ENCODE measurements around the gene KLK8.
"Not testable (repeated sequence)": the region's sequence is repeated elsewhere in the genome, so short reads cannot be mapped to it uniquely, and the experiment has no call there.

The KLK8 gene

GRCh38 chr19:50982186-50982585 is 19.2 kb downstream of the KLK8 start:
- no peak for DNase-seq (ENCODE audit: low read depth)

GRCh38 chr19:50981587-50982146 is 19.7 kb downstream of the KLK8 start:
- DNase-seq (ENCODE audit: low read depth): no peak

DNA sequence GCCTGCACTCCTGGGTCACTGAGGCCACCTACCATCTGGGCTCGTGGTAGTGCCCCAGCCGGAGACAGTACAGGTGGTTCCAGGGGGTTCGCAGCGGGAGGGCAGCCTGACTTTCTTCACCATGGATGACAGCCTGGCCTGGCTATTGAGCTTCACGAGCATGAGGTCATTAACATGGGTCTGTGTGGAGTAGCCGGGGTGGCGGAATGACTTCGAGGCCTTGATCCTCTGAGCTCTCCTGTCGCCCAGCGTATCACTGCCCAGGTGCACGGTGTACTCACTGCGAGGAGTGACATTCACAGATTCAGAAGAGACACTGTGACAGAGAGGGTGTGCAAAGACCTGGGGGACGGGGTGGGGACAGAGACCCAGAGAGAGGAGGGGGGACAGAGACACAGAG is 21.2 kb downstream of the KLK8 start:
- DNase-seq (ENCODE audit: low read depth): no peak

GRCh38 chr19:50979758-50980157 is 21.6 kb downstream of the KLK8 start:
- DNase-seq (ENCODE audit: low read depth): no peak

DNA sequence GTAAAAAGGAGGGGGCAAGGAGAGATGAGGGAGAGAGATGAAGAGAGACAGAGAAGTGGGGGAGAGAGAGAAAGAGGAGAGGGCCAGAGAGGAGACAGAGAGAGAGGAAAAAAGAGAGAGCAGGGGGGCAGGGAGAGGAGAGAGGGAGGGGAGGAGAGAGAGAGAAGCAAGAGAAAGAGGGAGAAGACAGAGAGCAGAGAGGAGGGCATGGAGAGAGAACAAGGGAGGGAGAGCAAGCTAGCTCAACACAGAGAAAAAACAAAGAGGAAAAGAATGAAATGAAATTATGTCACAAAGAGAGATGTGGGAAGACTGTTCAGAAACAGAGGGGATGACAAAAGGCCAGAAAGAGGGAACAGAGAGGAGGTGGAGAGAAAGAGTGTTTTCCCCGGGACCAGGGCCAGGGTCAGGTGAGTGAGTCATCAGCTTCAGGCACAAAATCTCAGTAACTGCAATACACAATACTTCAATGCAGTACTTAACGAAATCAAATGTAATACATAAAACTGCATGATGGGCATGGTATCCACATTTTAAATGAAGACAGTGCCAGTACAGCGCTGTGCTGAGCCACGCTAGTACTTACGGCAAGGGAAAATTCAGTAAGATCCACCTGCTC is 22.5 kb downstream of the KLK8 start:
- DNase-seq (ENCODE audit: low read depth): no peak

DNA sequence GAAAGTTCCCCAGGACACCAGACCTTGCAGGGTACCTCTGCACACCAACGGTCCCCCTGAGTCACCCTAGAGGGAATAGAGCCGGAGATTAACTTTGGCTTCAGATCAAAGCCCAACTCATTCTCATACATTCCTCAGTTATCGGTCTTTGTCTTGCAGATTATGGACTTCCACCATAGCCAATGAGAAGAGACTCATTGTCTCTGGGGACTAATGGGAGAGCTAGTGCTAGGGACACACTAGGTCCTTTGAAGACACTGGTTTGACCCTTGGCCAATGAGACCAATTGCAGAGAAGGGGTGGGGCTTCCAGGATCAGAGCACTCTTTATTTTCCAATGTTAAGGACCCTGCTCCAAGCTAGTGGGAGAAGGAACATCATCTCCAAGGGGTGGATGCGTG is 23.8 kb downstream of the KLK8 start:
- no peak for DNase-seq (ENCODE audit: low read depth)

- no peak for DNase-seq (ENCODE audit: low read depth)
Observed at GRCh38 chr19:50975766-50976165, 25.6 kb downstream of the KLK8 start.

GRCh38 chr19:50974702-50975556 is 26.5 kb downstream of the KLK8 start:
- DNase-seq (ENCODE audit: low read depth): no peak

DNA sequence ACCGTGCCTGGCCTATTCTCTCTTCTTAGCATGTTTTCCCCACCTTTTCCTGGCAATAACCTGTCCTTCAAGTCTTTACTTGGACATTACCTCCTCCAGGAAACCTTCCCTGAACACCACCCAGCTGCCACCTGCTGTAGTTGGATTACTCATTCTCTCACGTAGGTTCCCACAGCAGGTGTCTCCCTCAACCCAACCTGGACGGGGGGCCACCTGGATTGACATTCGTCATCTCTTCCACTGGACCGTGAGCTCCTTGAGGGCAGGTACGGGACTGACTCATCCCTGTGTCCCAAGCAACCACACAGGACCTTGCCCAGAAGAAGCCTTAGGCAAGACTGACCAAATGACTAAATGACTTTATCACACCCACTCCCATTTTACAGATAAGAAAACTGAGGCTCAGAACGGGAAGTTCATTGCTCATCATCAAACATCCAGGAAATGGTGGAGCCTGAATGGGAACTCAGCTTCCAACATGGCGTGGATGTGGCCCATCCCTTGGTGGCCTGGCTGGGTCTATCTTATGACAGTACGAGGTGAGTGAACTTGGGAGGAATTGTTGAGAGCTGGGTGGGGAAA is 28.5 kb downstream of the KLK8 start:
- DNase-seq (ENCODE audit: low read depth): no peak

DNA sequence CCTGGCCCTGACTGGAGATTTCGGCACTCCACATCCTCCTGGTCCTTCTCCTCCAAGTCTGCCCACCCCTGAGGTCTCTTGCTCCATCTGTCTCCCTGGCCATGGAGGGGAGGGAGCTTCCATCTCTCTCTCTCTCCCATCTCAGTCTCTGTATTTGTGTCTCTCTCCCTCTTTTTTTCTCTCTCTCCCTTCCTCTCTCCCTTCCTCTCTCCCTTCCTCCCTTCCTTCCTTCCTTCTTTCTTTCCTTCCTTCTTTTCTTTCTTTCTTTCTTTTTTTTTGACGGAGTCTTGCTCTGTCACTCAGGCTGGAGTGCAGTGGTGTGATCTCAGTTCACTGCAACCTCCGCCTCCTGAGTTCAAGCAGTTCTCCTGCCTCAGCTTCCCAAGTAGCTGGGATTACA is 31.6 kb downstream of the KLK8 start:
- not testable (repeated sequence) for DNase-seq (ENCODE audit: low read depth)

DNA sequence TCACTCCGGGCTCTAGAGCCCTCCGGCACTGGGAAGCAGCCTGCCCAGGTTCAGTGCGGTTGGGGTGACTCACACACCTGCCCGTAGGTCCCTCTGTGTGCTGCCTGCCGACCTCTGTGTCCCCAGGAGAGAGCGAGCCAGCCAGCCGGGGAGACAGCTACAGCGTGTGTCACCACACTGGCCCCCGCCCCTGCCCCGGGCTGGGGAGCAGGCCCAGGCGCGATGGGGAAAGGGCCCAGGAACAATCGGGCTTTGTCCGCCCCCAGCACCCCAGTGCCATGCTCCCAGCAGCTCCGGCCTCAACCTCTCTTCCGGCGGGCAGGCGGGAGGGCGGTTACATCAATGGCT is 32.0 kb downstream of the KLK8 start, which contains the start of gene KLK6:
KLK6 (minus strand) TSS at position 179 of the 348 bp plus-strand sequence. CDS start 1,487 bp downstream, outside the sequence.
- no peak for DNase-seq (ENCODE audit: low read depth)

DNA sequence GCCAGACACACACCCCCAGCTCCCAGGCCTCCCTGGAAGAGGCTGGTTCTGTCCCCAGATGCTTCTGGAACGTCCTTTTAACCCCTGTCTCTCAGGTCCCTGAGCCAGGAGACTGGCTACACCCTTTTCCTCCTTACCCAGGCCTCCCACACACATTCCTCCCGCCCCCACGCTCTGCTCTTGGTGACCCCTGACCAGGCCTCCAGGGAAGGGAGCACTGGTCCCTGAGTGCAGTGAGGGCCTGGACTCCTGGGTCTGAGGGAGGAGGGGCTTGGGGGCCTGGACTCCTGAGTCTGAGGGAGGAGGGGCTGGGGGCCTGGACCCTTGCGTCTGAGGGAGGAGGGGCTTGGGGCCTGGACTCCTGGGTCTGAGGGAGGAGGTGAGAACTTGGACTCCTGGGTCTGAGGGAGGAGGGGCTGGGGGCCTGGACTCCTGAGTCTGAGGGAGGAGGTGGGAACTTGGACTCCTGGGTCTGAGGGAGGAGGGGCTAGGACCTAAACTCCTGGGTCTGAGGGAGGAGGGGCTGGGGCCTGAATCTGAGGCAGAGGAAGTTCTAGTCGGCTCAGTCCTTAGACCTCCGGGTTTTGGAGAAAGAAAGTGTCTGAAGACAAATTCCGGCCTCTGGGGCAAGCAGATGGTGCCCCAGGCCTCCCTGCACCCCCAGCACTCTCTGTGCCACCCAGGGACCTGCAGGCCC is 32.5 kb downstream of the KLK8 start:
- DNase-seq (ENCODE audit: low read depth): no peak

DNA sequence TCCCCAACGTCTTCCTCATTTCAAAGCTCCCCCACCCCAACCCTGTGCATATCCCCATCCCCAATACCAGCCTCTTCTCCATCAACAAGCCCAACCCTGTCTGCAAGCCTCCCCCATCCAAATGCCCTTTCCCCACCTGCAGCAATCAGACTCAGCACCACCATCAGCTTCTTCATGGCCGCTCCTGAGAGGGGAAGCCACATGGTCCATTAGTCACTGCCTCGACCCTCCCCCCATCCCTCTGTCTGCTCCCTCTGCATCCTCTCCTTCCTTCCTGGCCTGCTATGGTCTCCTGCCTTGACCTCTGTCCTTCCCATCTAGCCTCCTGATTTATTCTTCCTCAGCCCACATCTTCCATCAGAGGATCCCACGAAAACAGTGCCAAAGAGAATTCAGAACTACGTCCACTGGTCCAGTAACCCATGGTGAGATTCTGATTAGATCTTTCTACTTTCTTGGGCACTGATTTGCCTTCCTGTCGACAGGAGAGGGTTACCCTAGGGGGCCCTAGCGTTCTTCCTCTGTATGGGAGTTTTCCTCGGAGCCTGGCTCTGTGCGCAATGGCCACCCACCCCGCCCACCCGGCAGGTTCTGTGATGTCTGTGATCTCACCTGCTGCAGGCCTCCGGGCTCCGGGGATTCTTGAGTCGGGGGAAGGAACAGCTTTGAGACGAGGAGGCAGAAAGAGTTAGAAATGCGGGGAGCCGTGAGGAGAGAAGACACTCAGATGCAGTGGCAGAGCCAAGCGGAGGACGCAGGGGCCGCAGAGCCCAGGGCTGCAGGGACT is 33.3 kb downstream of the KLK8 start:
- DNase-seq (ENCODE audit: low read depth): no peak

- no peak for DNase-seq (ENCODE audit: low read depth)
Observed at GRCh38 chr19:50964266-50964665, 37.1 kb downstream of the KLK8 start.

DNA sequence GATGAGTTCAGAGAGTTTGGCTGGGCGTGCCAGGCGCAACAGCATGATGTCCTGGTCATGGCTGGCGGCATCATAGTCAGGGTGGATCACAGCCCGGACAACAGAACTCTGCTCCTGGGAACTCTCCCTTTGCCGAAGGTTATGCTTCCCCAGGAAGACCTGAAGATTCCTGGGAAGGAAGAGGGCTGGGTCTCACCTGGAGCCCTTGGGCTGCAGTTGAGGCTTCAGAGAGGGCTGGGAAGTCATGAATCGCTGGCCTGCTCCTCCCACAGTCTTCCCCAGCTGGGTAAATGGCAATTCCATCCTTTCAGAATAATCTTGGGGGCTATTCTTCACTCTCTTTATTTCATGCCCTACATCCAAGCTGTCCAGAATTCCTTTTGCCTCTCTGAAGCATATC is 38.0 kb downstream of the KLK8 start:
- DNase-seq (ENCODE audit: low read depth): no peak

GRCh38 chr19:50962245-50962644 is 39.2 kb downstream of the KLK8 start:
- no peak for DNase-seq (ENCODE audit: low read depth)

- no peak for DNase-seq (ENCODE audit: low read depth)
Observed at GRCh38 chr19:50959731-50960500, 41.5 kb downstream of the KLK8 start.

GRCh38 chr19:50957587-50957986 is 43.8 kb downstream of the KLK8 start:
- no peak for DNase-seq (ENCODE audit: low read depth)

DNA sequence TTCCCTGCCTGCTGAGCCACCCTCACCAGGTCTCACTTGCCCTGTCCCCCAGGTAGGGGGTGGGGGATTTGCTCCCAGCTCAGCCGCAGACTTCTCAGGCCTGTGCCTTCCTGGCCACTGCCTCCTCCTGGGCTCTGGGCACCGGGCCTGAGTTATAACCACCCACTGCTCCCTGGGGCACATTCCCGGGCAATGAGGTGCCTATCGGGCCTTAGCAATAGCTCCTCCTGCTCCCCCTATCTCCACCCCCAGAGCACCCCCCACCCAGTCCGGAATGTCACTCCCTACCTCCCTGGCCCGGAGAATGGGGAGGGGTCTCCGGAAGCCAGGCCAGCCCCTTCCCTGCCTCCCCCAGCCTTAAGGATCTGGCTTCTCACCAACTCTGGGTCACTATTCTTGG is 48.5 kb downstream of the KLK8 start, which contains the start of gene KLK5:
KLK5 (minus strand) TSS at position 129 of the 400 bp plus-strand sequence. CDS start 381 bp downstream, outside the sequence.
- no peak for DNase-seq (ENCODE audit: low read depth)

DNA sequence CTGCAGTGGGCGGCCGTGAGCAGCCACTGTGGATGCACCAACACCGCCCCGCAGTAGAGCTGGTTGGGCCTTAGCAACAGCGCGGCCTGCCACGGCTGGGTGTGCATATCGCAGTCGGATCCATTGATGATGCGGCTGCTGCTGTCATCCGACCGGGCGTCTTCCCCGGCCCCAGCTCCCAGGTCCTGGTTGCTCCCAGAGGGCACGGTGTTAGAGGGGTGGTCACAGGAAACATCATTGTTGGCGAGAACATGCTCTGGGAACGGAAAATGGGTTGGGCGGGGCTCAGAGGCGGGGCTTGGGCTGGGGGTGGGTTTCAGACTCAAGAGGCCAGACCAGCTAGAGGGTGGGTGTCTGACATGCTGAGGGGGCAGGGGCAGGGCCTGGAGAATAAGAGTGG is 51.5 kb downstream of the KLK8 start:
- no peak for DNase-seq (ENCODE audit: low read depth)

GRCh38 chr19:50947123-50947522 is 54.3 kb downstream of the KLK8 start:
- no peak for DNase-seq (ENCODE audit: low read depth)

Measured in non-pigmented ciliary epithelial cell (primary cell).